NCI-H1930 (cell line): Measurements from ENCODE around the gene MYO15A.

Source experiments
- DNase-seq, 2 experiments: peaks; one replicate each; lab custom pipeline; 2025; lab: John Stamatoyannopoulos, UW

Gene MYO15A

GRCh38 chr17:18159551-18160120 lies 51.1 kb downstream of the MYO15A start:
- DNase-seq, result no peak

DNA sequence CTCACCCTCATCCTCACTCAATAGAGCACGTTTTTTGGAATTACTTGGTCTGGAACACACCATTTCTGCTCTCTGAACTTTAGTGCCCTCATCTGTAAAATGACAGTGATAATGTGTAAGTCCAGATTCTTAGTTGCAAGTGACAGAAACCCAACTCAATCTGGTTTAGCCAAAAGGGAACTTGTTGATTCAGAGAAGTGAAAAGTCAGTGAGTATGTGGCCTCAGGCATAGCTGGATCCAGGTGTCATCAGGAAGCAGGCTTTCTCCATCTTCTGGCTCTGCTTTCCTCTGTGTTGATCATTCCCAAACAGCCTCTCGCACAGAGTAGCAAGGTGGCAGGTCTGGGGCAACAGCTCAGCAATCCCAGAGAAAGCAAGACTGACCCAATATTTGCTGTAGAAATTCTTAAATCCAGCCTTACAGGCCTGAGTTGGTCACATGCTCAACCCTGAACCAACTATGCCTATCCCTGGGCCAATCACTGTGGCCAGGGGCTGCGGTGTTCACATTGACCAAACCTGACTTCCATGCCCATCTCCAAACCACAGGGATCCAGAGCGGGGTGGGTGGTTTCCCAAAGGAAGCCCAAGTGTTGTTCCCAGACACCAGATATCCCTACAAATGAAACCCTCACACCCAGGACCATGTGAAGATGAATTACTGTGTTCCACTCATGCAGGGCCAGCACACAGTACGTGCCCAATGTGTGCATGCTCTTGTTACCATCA lies 51.7 kb downstream of the MYO15A start:
- no peak for DNase-seq

DNA sequence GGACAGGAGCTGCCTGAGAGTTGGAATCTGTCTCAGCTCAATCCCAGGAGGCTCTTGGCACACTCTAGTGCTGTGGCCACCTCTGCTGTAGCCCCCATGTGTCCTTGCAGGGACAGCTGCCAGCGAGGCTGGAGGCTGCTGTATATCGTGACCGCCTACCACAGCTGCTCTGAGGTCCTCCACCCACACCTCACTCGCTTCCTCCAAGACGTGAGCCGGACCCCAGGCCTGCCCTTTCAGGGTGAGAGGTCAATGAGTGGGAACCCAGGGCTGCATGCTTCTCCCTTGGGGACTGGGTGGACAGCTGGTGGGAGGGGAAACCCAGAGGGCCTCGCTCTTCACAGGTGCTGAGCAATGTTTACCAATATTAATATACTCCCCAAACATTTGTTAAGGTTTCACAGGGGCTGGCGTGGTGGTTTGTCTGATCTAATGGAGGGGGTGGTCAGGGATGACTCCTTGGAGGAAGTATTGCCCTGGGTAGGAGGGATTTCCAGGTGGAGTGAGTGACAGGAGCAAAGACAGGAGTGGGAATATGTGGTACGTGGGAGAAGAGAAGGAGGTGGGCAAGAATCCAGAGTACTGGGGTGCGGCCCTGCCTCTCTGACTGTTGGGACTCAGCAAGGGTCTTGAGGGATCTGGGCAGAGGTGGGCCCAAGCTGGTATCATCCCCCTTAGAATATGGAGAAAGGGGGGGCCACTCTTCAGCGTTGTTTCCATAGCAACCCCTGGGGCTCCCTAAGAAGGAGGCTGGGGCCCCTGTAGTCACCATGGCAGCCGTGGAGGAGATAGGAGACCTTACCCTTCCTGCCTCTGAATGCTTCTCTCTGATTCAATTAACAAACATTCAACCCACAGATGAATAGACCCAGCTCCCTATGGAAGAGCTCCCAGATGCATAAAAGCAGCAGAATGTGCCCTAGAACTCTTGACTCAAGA lies 52.9 kb downstream of the MYO15A start:
- no peak for DNase-seq

GRCh38 chr17:18163547-18163946 lies 55.0 kb downstream of the MYO15A start:
- no peak for DNase-seq

GRCh38 chr17:18166894-18167293 lies 58.3 kb downstream of the MYO15A start:
- DNase-seq, result no peak

- DNase-seq, result no peak
Measured at GRCh38 chr17:18167421-18167820, 58.9 kb downstream of the MYO15A start.

- no peak for DNase-seq
Measured at GRCh38 chr17:18172531-18173278, 64.1 kb downstream of the MYO15A start.

DNA sequence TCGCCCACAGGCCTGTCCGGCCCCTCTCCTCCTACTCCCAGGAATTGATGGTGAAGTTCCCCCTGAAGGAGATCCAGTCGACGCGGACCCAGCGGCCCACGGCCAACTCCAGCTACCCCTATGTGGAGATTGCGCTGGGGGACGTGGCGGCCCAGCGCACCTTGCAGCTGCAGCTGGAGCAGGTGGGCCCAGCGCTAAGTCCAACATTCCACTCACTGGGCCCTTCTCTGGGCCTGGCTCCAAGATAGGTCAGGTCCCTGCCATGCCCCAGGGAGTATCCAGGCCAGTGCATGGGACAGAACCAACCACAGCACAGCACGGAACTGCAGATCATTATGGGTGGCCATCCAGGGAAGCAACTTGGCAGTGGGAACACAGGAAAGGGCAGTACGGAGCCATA lies 65.2 kb downstream of the MYO15A start:
- no peak for DNase-seq

- DNase-seq, result no peak
Measured at GRCh38 chr17:18176176-18176575, 67.6 kb downstream of the MYO15A start.

- no peak for DNase-seq
Measured at GRCh38 chr17:18177133-18177532, 68.6 kb downstream of the MYO15A start.

DNA sequence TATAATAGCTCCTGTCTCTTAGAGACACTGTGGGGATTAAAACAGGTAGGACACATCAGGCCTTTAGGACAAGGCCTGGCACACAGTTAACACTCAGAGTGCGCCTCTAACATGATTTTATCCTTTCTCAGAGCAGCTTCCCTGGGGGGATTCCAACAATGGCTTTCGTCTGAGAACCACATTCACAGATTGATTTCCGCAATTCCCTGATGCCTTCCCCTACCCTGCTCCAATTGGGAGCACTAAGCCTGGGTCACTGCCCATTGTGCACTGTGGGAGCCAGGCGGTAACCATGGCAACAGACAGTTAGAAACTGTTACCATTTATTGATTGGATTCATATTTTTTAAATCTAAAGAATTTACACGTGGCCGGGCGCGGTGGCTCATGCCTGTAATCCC lies 69.2 kb downstream of the MYO15A start:
- DNase-seq, result no peak

DNA sequence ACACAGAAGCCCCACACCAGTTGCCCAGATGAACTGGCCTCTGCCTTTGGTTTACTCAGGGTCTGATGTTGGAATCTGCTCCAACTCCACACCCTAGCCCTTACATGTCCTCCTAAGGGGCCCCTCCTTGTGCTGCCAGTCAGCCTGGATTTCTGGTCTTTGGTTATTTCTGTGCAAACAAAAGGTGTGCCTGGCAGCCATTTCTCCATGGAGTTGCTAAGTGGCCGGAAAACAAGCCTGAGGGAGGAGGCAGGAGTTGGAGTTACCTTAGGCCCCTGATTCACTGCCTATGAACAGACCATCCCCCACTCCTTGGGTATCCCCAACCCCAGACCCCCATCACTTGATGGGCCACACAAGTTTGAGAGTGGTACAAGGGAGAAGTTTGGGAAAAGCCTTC lies 70.6 kb downstream of the MYO15A start:
- DNase-seq, result no peak

- DNase-seq, result no peak
Measured at GRCh38 chr17:18179804-18180203, 71.2 kb downstream of the MYO15A start.

DNA sequence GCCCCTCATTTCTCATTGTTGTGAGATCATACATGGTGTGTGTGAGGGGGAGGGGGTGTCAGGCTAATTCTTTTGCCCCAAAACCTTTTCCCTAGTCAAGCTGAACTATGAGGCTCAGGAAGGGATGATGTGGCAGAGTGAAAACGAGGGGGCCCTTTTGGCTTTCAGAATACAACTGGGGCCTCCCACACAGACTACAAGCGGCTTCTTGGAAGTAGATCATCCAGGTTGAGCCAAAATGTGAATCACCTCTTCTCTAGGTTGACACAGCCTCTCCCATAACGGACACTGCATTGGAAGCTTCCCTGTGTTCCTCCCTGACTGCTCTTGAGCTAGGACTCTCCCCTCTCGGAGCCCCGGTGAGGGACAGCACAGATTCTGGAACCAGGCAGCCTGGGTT lies 72.8 kb downstream of the MYO15A start:
- no peak for DNase-seq

GRCh38 chr17:18182110-18182977 lies 73.8 kb downstream of the MYO15A start:
- DNase-seq, result no peak

DNA sequence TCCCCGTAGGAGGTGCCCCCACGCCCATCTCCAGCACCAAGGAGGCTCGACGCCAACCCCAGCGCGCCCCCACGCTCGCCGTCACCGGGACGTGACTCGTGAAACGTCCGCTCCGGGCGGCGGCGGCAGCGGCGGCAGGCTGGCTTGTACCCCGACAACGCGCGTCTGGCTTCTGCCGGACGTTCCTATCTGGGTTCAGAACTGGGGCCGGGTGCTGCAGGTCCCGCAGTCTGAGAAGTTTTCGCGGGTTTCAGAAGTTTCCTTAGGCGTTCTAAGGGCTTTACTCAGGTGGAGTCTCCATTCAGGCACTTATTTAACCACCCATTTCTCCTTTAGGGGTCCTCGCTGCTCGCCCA lies 74.4 kb downstream of the MYO15A start:
- peak; percentile 75 to 86 for DNase-seq

GRCh38 chr17:18183334-18184142 lies 75.0 kb downstream of the MYO15A start, which contains the start of gene ALKBH5:
TSS of gene ALKBH5 (plus strand) at chr17:18183828. CDS start at chr17:18184244, 416 bp downstream.
- DNase-seq, result peak; percentile 99 to 100

DNA sequence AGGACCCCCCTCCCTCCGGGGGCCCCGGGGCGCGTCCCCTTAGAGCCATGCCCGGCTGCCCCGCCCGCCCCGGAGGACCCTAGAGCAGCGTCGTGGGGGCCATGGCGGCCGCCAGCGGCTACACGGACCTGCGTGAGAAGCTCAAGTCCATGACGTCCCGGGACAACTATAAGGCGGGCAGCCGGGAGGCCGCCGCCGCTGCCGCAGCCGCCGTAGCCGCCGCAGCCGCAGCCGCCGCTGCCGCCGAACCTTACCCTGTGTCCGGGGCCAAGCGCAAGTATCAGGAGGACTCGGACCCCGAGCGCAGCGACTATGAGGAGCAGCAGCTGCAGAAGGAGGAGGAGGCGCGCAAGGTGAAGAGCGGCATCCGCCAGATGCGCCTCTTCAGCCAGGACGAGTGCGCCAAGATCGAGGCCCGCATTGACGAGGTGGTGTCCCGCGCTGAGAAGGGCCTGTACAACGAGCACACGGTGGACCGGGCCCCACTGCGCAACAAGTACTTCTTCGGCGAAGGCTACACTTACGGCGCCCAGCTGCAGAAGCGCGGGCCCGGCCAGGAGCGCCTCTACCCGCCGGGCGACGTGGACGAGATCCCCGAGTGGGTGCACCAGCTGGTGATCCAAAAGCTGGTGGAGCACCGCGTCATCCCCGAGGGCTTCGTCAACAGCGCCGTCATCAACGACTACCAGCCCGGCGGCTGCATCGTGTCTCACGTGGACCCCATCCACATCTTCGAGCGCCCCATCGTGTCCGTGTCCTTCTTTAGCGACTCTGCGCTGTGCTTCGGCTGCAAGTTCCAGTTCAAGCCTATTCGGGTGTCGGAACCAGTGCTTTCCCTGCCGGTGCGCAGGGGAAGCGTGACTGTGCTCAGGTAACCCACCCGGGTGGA lies 75.8 kb downstream of the MYO15A start:
- DNase-seq, result no peak

- no peak for DNase-seq
Measured at GRCh38 chr17:18185391-18185790, 76.8 kb downstream of the MYO15A start.
